HEK293 (cell line): ENCODE data around the gene LYL1.

Source experiments
- CTCF ChIP-seq: fragments of 450-650 bp; formaldehyde crosslinking; IDR thresholded peaks from 2 replicates; pipeline ENCODE4 v1.5.1; 2016; ENCODE audit warnings: missing biosample characterization, missing genetic modification characterization
- ELK4 ChIP-seq: IDR thresholded peaks from 2 replicates; pipeline ENCODE4 v1.6.1; 2011; ENCODE audit warnings: mild to moderate bottlenecking, low read depth, low read length, borderline replicate concordance
- GFI1B ChIP-seq: fragments of 450-650 bp; formaldehyde crosslinking; IDR thresholded peaks from 2 replicates; pipeline ENCODE4 v1.5.1; 2016; ENCODE audit warnings: missing biosample characterization, missing genetic modification characterization
- HOXC10 ChIP-seq: sonication (generic); formaldehyde crosslinking; IDR thresholded peaks from 2 replicates; pipeline ENCODE4 v1.8.1; 2023; ENCODE audit warnings: mild to moderate bottlenecking, missing genetic modification reagents
- MEIS1 ChIP-seq: sonication (generic); formaldehyde crosslinking; IDR thresholded peaks from 2 replicates; pipeline ENCODE4 v1.8.1; 2022; ENCODE audit warnings: missing genetic modification reagents, mild to moderate bottlenecking, borderline replicate concordance
- MZF1 ChIP-seq: fragments of 450-650 bp; formaldehyde crosslinking; IDR thresholded peaks from 2 replicates; pipeline ENCODE4 v1.5.1; 2017; ENCODE audit warnings: missing biosample characterization, missing genetic modification characterization, borderline replicate concordance
- RBAK ChIP-seq: fragments of 450-650 bp; formaldehyde crosslinking; IDR thresholded peaks from 2 replicates; pipeline ENCODE4 v1.5.1; 2016; ENCODE audit warnings: missing biosample characterization, missing genetic modification characterization
- SP2 ChIP-seq: fragments of 450-650 bp; formaldehyde crosslinking; IDR thresholded peaks from 2 replicates; pipeline ENCODE4 v1.5.1; 2016; ENCODE audit warnings: missing biosample characterization, missing genetic modification characterization
- TRIM28 ChIP-seq: IDR thresholded peaks from 2 replicates; pipeline ENCODE4 v1.6.1; 2011; ENCODE audit warnings: low read length, control low read depth, borderline replicate concordance
- YY2 ChIP-seq: fragments of 450-650 bp; formaldehyde crosslinking; IDR thresholded peaks from 2 replicates; pipeline ENCODE4 v1.5.1; 2016; ENCODE audit warnings: missing biosample characterization, missing genetic modification characterization
- ZBTB1 ChIP-seq: fragments of 450-650 bp; formaldehyde crosslinking; IDR thresholded peaks from 2 replicates; pipeline ENCODE4 v1.5.1; 2016; ENCODE audit warnings: missing biosample characterization, missing genetic modification characterization
- ZFP3 ChIP-seq: fragments of 450-650 bp; formaldehyde crosslinking; IDR thresholded peaks from 2 replicates; pipeline ENCODE4 v1.5.1; 2016; ENCODE audit warnings: low read depth, missing biosample characterization, missing genetic modification characterization
- ZNF140 ChIP-seq: fragments of 450-650 bp; formaldehyde crosslinking; IDR thresholded peaks from 2 replicates; pipeline ENCODE4 v1.5.1; 2016; ENCODE audit warnings: missing biosample characterization, missing genetic modification characterization
- ZNF155 ChIP-seq: fragments of 450-650 bp; formaldehyde crosslinking; IDR thresholded peaks from 2 replicates; pipeline ENCODE4 v1.5.1; 2016; ENCODE audit warnings: missing biosample characterization, missing genetic modification characterization
- ZNF324 ChIP-seq: fragments of 450-650 bp; formaldehyde crosslinking; IDR thresholded peaks from 2 replicates; pipeline ENCODE4 v1.5.1; 2016; ENCODE audit warnings: missing biosample characterization, missing genetic modification characterization
- ZNF354C ChIP-seq: fragments of 450-650 bp; formaldehyde crosslinking; IDR thresholded peaks from 2 replicates; pipeline ENCODE4 v1.5.1; 2016; ENCODE audit warnings: missing biosample characterization, missing genetic modification characterization, low read depth, borderline replicate concordance
- ZNF404 ChIP-seq: fragments of 450-650 bp; formaldehyde crosslinking; IDR thresholded peaks from 2 replicates; pipeline ENCODE4 v1.5.1; 2017; ENCODE audit warnings: missing biosample characterization, missing genetic modification characterization
- ZNF521 ChIP-seq: fragments of 450-650 bp; formaldehyde crosslinking; IDR thresholded peaks from 2 replicates; pipeline ENCODE4 v1.5.1; 2017; ENCODE audit warnings: missing biosample characterization, mild to moderate bottlenecking, missing genetic modification characterization
- ZNF530 ChIP-seq: fragments of 450-650 bp; formaldehyde crosslinking; IDR thresholded peaks from 2 replicates; pipeline ENCODE4 v1.5.1; 2016; ENCODE audit warnings: low read depth, missing biosample characterization, missing genetic modification characterization
- ZNF555 ChIP-seq: fragments of 450-650 bp; formaldehyde crosslinking; conservative IDR thresholded peaks from 2 replicates; pipeline ENCODE4 v1.5.1; 2017; ENCODE audit warnings: missing biosample characterization, mild to moderate bottlenecking, missing genetic modification characterization, inconsistent platforms
- ZNF560 ChIP-seq: fragments of 450-650 bp; formaldehyde crosslinking; IDR thresholded peaks from 2 replicates; pipeline ENCODE4 v1.5.1; 2017; ENCODE audit warnings: missing biosample characterization, missing genetic modification characterization, borderline replicate concordance
- ZNF600 ChIP-seq: fragments of 450-650 bp; formaldehyde crosslinking; IDR thresholded peaks from 2 replicates; pipeline ENCODE4 v1.5.1; 2016; ENCODE audit warnings: missing biosample characterization, missing genetic modification characterization
- ZNF626 ChIP-seq: fragments of 450-650 bp; sonication (Bioruptor Pico); formaldehyde crosslinking; IDR thresholded peaks from 2 replicates; pipeline ENCODE4 v1.5.1; 2018; ENCODE audit warnings: missing biosample characterization, missing genetic modification characterization, inconsistent platforms
- ZNF645 ChIP-seq: fragments of 450-650 bp; formaldehyde crosslinking; IDR thresholded peaks from 2 replicates; pipeline ENCODE4; 2016; ENCODE audit warnings: missing biosample characterization, missing genetic modification characterization
- ZNF658 ChIP-seq: fragments of 450-650 bp; formaldehyde crosslinking; IDR thresholded peaks from 2 replicates; pipeline ENCODE4; 2016; ENCODE audit warnings: missing biosample characterization, missing genetic modification characterization
- ZNF660 ChIP-seq: fragments of 450-650 bp; IDR thresholded peaks from 2 replicates; pipeline ENCODE4 v1.5.1; 2018; ENCODE audit warnings: missing biosample characterization, mild to moderate bottlenecking, missing genetic modification characterization
- ZNF707 ChIP-seq: fragments of 450-650 bp; formaldehyde crosslinking; IDR thresholded peaks from 2 replicates; pipeline ENCODE4 v1.5.1; 2016; ENCODE audit warnings: missing biosample characterization, missing genetic modification characterization
- ZSCAN4 ChIP-seq: fragments of 450-650 bp; formaldehyde crosslinking; IDR thresholded peaks from 2 replicates; pipeline ENCODE4 v1.5.1; 2017; ENCODE audit warnings: missing biosample characterization, missing genetic modification characterization
- TF ChIP-seq, protein P1 (sequence below): fragments of 450-650 bp; formaldehyde crosslinking; IDR thresholded peaks from 2 replicates; pipeline ENCODE4 v1.5.1; 2016; ENCODE audit warnings: missing biosample characterization, missing genetic modification characterization
- TF ChIP-seq, protein P2 (sequence below): fragments of 450-650 bp; formaldehyde crosslinking; IDR thresholded peaks from 2 replicates; pipeline ENCODE4 v1.5.1; 2016; ENCODE audit warnings: missing biosample characterization, missing genetic modification characterization
- TF ChIP-seq, protein P3 (sequence below): fragments of 450-650 bp; formaldehyde crosslinking; IDR thresholded peaks from 2 replicates; pipeline ENCODE4 v1.5.1; 2017; ENCODE audit warnings: missing biosample characterization, missing genetic modification characterization

LYL1 gene

DNA sequence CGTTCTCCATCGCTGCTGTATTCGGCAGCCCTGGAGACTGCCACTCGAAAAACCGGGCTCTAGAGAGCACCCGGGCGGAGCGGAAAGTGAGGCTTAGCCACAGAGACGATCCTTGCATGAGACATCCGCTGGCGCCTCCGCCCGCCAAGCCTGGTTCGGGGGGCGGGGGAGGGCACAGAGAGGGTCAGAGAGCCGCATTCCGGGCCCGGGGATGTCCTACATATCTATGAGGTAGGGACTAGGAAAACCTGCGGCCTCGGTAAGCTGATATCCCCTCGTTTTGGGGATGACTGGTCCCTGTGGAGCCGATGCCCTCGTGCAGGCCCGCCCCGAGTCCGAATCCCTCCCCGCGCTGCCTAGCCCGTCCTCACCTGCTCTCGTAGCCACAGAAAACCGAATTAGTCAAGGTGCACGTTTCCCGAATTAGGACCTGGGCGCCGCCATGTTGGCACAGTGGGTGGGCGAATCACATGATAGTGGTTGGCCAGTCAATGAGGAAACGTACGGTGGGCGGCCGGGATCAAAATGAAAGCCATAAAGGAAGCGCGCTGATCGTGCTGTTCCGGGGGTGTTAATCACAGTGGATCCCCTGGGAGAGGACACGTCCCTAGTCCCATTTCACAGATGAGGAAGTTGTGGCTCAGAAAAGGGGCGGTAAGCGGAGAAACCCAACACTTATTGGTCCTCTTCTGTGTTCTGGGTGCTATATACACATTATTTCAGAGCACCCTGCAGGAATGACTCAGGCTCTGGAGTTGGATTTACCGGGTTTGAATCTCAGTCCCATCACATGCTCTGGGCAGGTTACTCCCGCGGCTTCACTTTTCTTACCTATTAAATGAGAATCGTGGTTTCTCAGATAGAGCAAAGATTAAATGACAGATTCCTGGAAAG is 13.9 kb upstream of the LYL1 start, which contains the start of gene TRMT1 (continued):
- 0 out of 2 replicates have a peak, but pooled peaks have one; percentile 42 for TF ChIP-seq ZNF645 (tag by site-specific recombination)
- no peak for TF ChIP-seq ELK4
- no peak for TF ChIP-seq ZNF560 (tag by site-specific recombination)
- no peak for TF ChIP-seq ZNF555
- no peak for TF ChIP-seq ZNF626
- no peak for TF ChIP-seq MEIS1
- peak; percentile 52 for TF ChIP-seq ZSCAN4 (tag by site-specific recombination)
- peak; percentile 43 for TF ChIP-seq SP2
- TF ChIP-seq, protein P1, sequence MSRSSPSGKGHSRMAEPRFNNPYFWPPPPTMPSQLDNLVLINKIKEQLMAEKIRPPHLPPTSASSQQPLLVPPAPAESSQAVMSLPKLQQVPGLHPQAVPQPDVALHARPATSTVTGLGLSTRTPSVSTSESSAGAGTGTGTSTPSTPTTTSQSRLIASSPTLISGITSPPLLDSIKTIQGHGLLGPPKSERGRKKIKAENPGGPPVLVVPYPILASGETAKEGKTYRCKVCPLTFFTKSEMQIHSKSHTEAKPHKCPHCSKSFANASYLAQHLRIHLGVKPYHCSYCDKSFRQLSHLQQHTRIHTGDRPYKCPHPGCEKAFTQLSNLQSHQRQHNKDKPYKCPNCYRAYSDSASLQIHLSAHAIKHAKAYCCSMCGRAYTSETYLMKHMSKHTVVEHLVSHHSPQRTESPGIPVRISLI = no peak
- TF ChIP-seq, protein P2, sequence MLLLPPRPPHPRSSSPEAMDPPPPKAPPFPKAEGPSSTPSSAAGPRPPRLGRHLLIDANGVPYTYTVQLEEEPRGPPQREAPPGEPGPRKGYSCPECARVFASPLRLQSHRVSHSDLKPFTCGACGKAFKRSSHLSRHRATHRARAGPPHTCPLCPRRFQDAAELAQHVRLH (tag by site-specific recombination) = peak; percentile 96
- TF ChIP-seq ZNF140 (tag by site-specific recombination) = no peak
- TF ChIP-seq RBAK (tag by site-specific recombination) = no peak
- TF ChIP-seq ZBTB1 = no peak
- TF ChIP-seq ZNF404 (tag by site-specific recombination) = no peak
- no peak for TF ChIP-seq ZNF530 (tag by site-specific recombination)
- no peak for TF ChIP-seq ZNF658 (tag by site-specific recombination)
- peak; percentile 88 for TF ChIP-seq GFI1B (tag by site-specific recombination)
- no peak for TF ChIP-seq ZNF155 (tag by site-specific recombination)
- TF ChIP-seq TRIM28 = peak; percentile 31; the same call in 1 of the 2 replicates
- TF ChIP-seq ZNF660 (tag by site-specific recombination) = peak; percentile 87
- no peak for TF ChIP-seq ZNF707 (tag by site-specific recombination)
- peak; percentile 77 for TF ChIP-seq ZNF600
- TF ChIP-seq, protein P3, sequence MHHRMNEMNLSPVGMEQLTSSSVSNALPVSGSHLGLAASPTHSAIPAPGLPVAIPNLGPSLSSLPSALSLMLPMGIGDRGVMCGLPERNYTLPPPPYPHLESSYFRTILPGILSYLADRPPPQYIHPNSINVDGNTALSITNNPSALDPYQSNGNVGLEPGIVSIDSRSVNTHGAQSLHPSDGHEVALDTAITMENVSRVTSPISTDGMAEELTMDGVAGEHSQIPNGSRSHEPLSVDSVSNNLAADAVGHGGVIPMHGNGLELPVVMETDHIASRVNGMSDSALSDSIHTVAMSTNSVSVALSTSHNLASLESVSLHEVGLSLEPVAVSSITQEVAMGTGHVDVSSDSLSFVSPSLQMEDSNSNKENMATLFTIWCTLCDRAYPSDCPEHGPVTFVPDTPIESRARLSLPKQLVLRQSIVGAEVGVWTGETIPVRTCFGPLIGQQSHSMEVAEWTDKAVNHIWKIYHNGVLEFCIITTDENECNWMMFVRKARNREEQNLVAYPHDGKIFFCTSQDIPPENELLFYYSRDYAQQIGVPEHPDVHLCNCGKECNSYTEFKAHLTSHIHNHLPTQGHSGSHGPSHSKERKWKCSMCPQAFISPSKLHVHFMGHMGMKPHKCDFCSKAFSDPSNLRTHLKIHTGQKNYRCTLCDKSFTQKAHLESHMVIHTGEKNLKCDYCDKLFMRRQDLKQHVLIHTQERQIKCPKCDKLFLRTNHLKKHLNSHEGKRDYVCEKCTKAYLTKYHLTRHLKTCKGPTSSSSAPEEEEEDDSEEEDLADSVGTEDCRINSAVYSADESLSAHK (tag by site-specific recombination) = peak; percentile 77; the same call in 1 of the 2 replicates
- TF ChIP-seq HOXC10 (CRISPR knock-in tag) = no peak
- no peak for TF ChIP-seq ZNF521
- TF ChIP-seq ZNF354C (tag by site-specific recombination) = no peak
- TF ChIP-seq MZF1 = peak; percentile 97; the same call in 1 of the 2 replicates
- peak; percentile 96 for TF ChIP-seq ZNF324 (tag by site-specific recombination)
- TF ChIP-seq YY2 (tag by site-specific recombination) = peak; percentile 97
- no peak for TF ChIP-seq ZFP3 (tag by site-specific recombination)
- no peak for TF ChIP-seq CTCF (tag by site-specific recombination)
